PFSK-1 (cell line): ENCODE data around the gene TRPM6.

ENCODE experiments used
- FOXP2 ChIP-seq: optimal IDR thresholded peaks from 2 replicates; pipeline ENCODE3; 2011; ENCODE audit warnings: borderline replicate concordance, control low read depth, inconsistent platforms; ENCODE audit not compliant: insufficient read depth; ENCODE audit errors: extremely low read length, extremely low read depth
- POLR2AphosphoS5 ChIP-seq: IDR thresholded peaks from 2 replicates; pipeline ENCODE4 v1.6.1; 2012; ENCODE audit warnings: low read depth, mild to moderate bottlenecking, control low read depth, low read length, moderate library complexity
- REST ChIP-seq, 2 experiments: IDR thresholded peaks; 2 replicates each; pipeline versions ENCODE4 v1.6.1 to v1.8.0; 2011 to 2012; ENCODE audit warnings: low read depth in 2 of 2, low read length in 2 of 2, control low read depth in 1 of 2, inconsistent platforms in 1 of 2, mild to moderate bottlenecking in 1 of 2, moderate library complexity in 1 of 2; ENCODE audit not compliant: insufficient read depth in 1 of 2
- SIN3A ChIP-seq: IDR thresholded peaks from 2 replicates; pipeline ENCODE4 v1.6.1; 2012; ENCODE audit warnings: mild to moderate bottlenecking, low read length, moderate library complexity, borderline replicate concordance; ENCODE audit not compliant: insufficient read depth
- TAF1 ChIP-seq: IDR thresholded peaks from 2 replicates; pipeline ENCODE4 v1.6.1; 2012; ENCODE audit warnings: low read length, control low read depth, borderline replicate concordance; ENCODE audit not compliant: insufficient read depth

TRPM6 gene

DNA sequence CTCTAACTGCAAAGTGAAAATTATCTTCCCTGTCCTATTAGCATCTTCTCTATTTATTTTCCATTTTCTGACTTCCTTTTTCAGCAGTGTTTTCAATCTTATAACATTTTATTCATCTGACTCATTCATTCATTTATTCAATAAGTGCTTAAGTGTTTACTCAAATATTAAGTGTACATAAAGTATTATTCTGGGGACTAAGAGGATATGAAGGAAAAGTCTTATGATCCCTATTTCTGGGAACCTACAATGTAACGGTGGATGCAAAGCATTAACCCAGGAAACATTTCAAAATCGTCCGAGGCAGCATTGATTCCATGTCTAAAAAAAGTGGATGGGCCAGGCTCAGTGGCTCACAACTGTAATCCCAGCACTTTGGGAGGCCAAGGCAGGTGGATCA, 19.4 kb upstream of the TRPM6 start:
- TF ChIP-seq FOXP2 (no peak), POLR2AphosphoS5 (no peak), SIN3A (no peak), TAF1 (no peak), REST (IDR thresholded peaks at IDR 0.05; ENCODE audit: insufficient read depth in 1 of 2, low read depth in 2 of 2, low read length in 2 of 2) (no peak)

GRCh38 chr9:74901001-74901400, 13.3 kb upstream of the TRPM6 start:
- TF ChIP-seq FOXP2 = no peak

DNA sequence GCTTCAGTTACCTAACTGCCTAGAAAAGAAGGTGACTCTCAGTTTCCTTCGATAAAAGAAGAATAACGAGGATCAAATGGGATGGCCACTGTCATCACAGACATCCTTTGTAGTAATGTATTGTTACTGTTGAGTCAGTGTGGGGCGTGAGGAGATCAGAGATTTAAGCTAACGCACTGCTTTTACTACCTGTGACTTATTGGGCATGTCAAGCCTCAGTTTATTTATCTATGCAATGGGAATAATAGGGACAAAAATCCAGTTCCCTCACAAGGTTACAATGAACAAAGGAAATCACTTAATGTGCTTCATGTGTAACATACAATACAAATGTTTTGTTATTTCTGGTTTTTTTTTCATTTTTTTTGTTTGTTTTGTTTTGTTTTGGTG, 255 bp upstream of the TRPM6 start:
- no peak for TF ChIP-seq POLR2AphosphoS5
- TF ChIP-seq FOXP2 = no peak
- TF ChIP-seq REST (IDR thresholded peaks at IDR 0.05; ENCODE audit: insufficient read depth in 1 of 2, low read depth in 2 of 2, low read length in 2 of 2) = no peak
- no peak for TF ChIP-seq SIN3A
- TF ChIP-seq TAF1 = no peak

DNA sequence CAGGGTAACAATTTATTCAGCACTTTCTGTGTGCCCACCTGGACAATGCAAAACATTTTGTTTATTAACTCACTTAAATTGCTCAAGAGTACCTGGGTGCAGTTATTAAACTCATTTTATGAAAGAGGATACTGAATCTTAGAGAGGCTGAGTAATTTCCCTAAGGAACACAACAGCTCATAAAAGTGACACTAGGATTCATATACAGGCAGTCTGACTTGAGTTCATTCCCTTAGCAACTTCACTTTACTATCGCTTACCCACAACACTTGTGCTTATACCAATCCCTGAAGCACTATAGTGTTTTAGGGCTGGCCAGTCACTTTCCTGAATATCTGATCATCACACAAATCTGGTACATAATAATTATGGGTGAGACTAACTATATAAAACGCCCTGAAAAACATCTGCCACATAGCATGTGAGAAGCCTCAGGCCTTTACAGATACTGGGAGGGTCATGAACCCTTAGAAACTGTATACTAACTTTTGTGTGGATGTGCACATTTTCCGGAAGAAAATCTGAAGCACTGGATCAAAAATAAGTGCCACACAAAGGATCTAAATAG, 11.3 kb downstream of the TRPM6 start:
- TF ChIP-seq SIN3A (no peak), POLR2AphosphoS5 (no peak), FOXP2 (no peak), REST (IDR thresholded peaks at IDR 0.05; ENCODE audit: insufficient read depth in 1 of 2, low read depth in 2 of 2, low read length in 2 of 2) (no peak), TAF1 (no peak)

DNA sequence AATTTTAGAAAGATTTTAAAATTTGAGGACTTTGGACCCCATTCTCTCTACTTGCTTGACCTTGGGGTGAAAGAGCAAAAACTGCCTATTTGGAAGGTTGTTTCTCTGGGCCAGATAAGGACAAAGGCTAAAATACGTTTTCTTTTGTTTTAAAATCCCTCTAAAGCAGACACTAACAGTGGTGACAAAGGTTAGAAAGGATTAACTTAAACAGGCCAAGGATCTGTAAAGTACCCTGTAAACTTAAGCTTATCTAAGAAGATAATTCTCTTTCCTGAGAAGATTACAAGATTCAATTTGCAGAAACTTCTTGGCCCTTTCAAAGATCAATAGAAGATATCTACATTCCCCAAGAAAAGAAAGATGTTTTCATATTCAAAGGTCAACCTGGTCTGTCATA, 12.1 kb downstream of the TRPM6 start:
- TF ChIP-seq POLR2AphosphoS5 = no peak
- no peak for TF ChIP-seq FOXP2
- TF ChIP-seq SIN3A = no peak
- TF ChIP-seq REST (IDR thresholded peaks at IDR 0.05; ENCODE audit: insufficient read depth in 1 of 2, low read depth in 2 of 2, low read length in 2 of 2) = no peak
- TF ChIP-seq TAF1 = no peak
